HFF-Myc (cell line): Measurements from ENCODE around the gene GRIN3A.
"Not testable (repeated sequence)": the region's sequence is repeated elsewhere in the genome, so short reads cannot be mapped to it uniquely, and the experiment has no call there.

Source experiments
- DNase-seq: peaks from one replicate; pipeline ENCODE4 v3.0.0-alpha.2; 2011; ENCODE audit warnings: low read depth; ENCODE audit errors: extremely low read depth
- H3K4me3 ChIP-seq: replicated peaks from 2 replicates; pipeline ENCODE4 v1.5.1; 2011; ENCODE audit warnings: low read depth, mild to moderate bottlenecking, control low read depth, low read length
- CTCF ChIP-seq: IDR thresholded peaks from 2 replicates; pipeline ENCODE4 v1.5.1; 2012; ENCODE audit warnings: mild to moderate bottlenecking, low read depth, low read length, control low read depth; ENCODE audit errors: missing control alignments

The GRIN3A gene

DNA sequence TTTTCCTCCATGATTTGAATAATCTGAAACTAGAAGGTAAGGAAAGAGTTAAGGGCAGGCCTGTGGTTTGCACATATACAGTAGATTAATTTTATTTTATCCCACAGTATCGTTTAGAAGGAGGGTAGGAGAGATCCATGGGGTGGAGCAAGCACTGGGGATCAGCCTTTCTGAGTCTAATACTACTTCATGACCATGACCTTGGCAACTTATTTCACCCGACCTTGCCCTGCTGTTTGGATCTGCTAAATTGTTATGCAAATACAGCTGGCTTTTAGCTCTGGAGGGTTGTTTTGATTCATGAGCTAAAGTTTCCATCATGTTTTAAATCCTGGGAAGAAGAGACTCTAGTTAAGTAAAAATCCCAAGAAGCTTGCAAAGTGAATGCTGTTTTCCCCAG, 864 bp upstream of the GRIN3A start:
- TF ChIP-seq CTCF = no peak
- no peak for DNase-seq
- no peak overlapping the region for H3K4me3 ChIP-seq

- no peak overlapping the region for H3K4me3 ChIP-seq
- TF ChIP-seq CTCF = no peak
- no peak for DNase-seq
Measured at GRCh38 chr9:101737705-101738565, 512 bp downstream of the GRIN3A start.

GRCh38 chr9:101737165-101737704, 1.2 kb downstream of the GRIN3A start:
- H3K4me3 ChIP-seq = no peak overlapping the region
- DNase-seq = no peak
- TF ChIP-seq CTCF = no peak

GRCh38 chr9:101736717-101737116, 1.7 kb downstream of the GRIN3A start:
- no peak overlapping the region for H3K4me3 ChIP-seq
- TF ChIP-seq CTCF = no peak
- no peak for DNase-seq

DNA sequence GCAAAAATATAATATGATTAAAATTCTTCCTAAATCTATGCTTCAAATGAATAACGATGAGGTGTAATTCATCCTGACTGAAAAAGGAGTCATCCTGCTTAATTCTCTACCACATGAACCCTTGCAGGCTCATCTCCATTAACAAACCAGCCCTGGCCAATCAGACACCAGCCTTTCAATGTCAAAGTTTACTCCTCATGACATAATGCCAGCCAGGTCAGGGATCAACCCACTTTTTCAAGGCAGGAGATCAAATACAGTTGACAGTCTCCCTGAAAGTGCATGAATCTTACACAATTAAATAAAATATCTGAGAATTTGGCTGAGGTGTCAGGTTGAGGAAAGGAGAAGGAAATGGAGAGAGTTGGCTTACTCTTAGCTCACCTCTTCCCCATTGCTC, 7.0 kb downstream of the GRIN3A start:
- no peak for TF ChIP-seq CTCF

DNA sequence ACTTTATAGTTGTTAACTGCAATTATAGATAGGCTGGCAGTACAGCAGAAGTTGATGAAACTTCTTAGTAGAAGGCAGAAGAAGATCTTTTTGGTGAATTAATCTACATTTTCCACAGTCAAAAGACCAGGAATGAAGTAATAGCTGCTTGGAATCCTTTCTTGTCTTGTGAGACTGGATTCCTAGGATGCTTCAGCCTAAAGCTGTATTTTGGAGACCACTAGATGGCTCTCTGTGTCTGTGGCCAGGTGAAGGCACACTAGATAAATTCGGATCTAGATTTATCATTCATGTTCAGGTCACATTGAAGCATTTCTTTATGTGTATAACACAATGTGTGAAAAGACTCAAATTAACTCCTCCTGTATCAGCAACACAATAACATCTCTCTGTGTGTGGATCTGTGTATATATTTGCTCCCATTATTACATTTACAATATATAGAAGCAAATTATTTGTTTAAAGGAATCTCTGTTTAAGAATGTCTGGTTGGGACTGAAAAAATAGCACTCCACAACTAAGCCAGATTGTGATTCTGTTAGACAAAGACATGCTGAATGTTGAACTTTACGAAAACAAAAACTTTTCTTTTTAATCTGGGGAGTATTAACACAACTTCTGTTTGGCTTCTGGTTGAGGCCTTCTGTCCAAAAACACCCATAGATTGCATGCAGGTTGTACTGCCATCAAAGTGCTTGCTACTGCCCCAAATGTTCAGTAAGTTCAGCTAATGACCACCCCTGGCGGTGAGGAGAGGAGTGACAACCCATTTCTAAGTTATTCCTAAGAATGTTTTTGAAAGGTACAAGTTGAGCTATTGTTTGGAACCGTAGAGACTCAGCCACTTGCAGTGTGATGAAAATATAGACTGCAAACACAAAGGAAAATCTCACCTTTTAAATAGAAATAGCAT, 10.6 kb downstream of the GRIN3A start:
- H3K4me3 ChIP-seq = no peak overlapping the region
- no peak for DNase-seq
- TF ChIP-seq CTCF = peak; percentile 56

More for the DNA sequence above, 7.0 kb downstream of the GRIN3A start:
- H3K4me3 ChIP-seq = no peak overlapping the region
- no peak for DNase-seq

- DNase-seq, H3K4me3 ChIP-seq: not testable (repeated sequence)
Measured at GRCh38 chr9:101724271-101724670, 14.2 kb downstream of the GRIN3A start.
